RCC 7860 (cell line): ENCODE results near the gene RPS6KA3.
A peak's percentile ranks its signal among the peaks of the same experiment; 100 is the strongest.

Source experiments
- DNase-seq: peaks from one replicate; pipeline ENCODE4 v3.0.0-alpha.2; 2015; ENCODE audit warnings: low spot score
- FAIRE-seq: peaks from 2 replicates; lab custom pipeline; 2012; peaks lifted over from hg19 to GRCh38; lab: Jason Lieb, UNC

Gene RPS6KA3

GRCh38 chrX:20266810-20267606 is at the start of gene RPS6KA3:
Gene RPS6KA3 (minus strand): TSS chrX:20266909. CDS start chrX:20266632, 277 bp downstream.
- FAIRE-seq (no peak), DNase-seq (peak; percentile 70)

GRCh38 chrX:20315140-20315539 is 48.4 kb upstream of the RPS6KA3 start:
- FAIRE-seq (no peak), DNase-seq (no peak)

GRCh38 chrX:20313899-20314298 is 47.2 kb upstream of the RPS6KA3 start:
- no peak for FAIRE-seq
- DNase-seq = no peak

- no peak for FAIRE-seq
- DNase-seq = no peak
Measured at GRCh38 chrX:20312018-20312417, 45.3 kb upstream of the RPS6KA3 start.

- DNase-seq (no peak), FAIRE-seq (no peak)
Measured at GRCh38 chrX:20311505-20311904, 44.8 kb upstream of the RPS6KA3 start.

- FAIRE-seq (no peak), DNase-seq (no peak)
Measured at GRCh38 chrX:20309806-20310205, 43.1 kb upstream of the RPS6KA3 start.

- no peak for DNase-seq
- FAIRE-seq = no peak
Measured at GRCh38 chrX:20306668-20307067, 40.0 kb upstream of the RPS6KA3 start.

- DNase-seq = no peak
- FAIRE-seq = no peak
Measured at GRCh38 chrX:20300822-20301221, 34.1 kb upstream of the RPS6KA3 start.

GRCh38 chrX:20294957-20295356 is 28.2 kb upstream of the RPS6KA3 start:
- FAIRE-seq (no peak), DNase-seq (no peak)

- DNase-seq = no peak
- no peak for FAIRE-seq
Measured at GRCh38 chrX:20294284-20294683, 27.6 kb upstream of the RPS6KA3 start.

- no peak for FAIRE-seq
Measured at GRCh38 chrX:20285511-20285910, 18.8 kb upstream of the RPS6KA3 start.

GRCh38 chrX:20284992-20285391 is 18.3 kb upstream of the RPS6KA3 start:
- FAIRE-seq = no peak
- DNase-seq = no peak

More at GRCh38 chrX:20285511-20285910, 18.8 kb upstream of the RPS6KA3 start:
- no peak for DNase-seq

- no peak for FAIRE-seq
- DNase-seq = no peak
Measured at GRCh38 chrX:20284444-20284843, 17.7 kb upstream of the RPS6KA3 start.

GRCh38 chrX:20280938-20281337 is 14.2 kb upstream of the RPS6KA3 start:
- FAIRE-seq (no peak), DNase-seq (no peak)

- DNase-seq = no peak
- FAIRE-seq = no peak
Measured at GRCh38 chrX:20274121-20274520, 7.4 kb upstream of the RPS6KA3 start.

GRCh38 chrX:20271730-20272129 is 5.0 kb upstream of the RPS6KA3 start:
- no peak for FAIRE-seq
- DNase-seq = no peak

GRCh38 chrX:20271186-20271585 is 4.5 kb upstream of the RPS6KA3 start:
- FAIRE-seq (no peak), DNase-seq (no peak)

- FAIRE-seq (no peak), DNase-seq (no peak)
Measured at GRCh38 chrX:20270562-20270890, 3.8 kb upstream of the RPS6KA3 start.

- FAIRE-seq (peak; percentile 67), DNase-seq (no peak)
Measured at GRCh38 chrX:20269848-20270561, 3.3 kb upstream of the RPS6KA3 start.

- FAIRE-seq = no peak
- no peak for DNase-seq
Measured at GRCh38 chrX:20267931-20268701, 1.4 kb upstream of the RPS6KA3 start.

- DNase-seq = no peak
- FAIRE-seq = no peak
Measured at GRCh38 chrX:20267607-20267930, 860 bp upstream of the RPS6KA3 start.
